Stimulated activated CD4-positive, alpha-beta T cell treated with anti-CD3 and anti-CD28 coated beads, TNF-alpha, amount 100 ng/mL, for 4 hours (primary cell): ENCODE results near the gene CCDC57.
A peak's percentile ranks its signal among the peaks of the same experiment; 100 is the strongest.
"Not testable (repeated sequence)": the region's sequence is repeated elsewhere in the genome, so short reads cannot be mapped to it uniquely, and the experiment has no call there.

Experiments
- DNase-seq, 3 experiments: peaks; one replicate each; pipeline ENCODE4 v3.0.0-alpha.2; 2020; ENCODE audit warnings: low read depth in 3 of 3

Gene CCDC57

GRCh38 chr17:82223517-82223916 is 10.9 kb upstream of the CCDC57 start:
- no peak for DNase-seq

GRCh38 chr17:82222816-82223215 is 10.2 kb upstream of the CCDC57 start:
- no peak for DNase-seq

GRCh38 chr17:82221341-82221902 is 8.8 kb upstream of the CCDC57 start:
- DNase-seq: no peak

- DNase-seq: no peak
Measured at GRCh38 chr17:82219753-82220709, 7.4 kb upstream of the CCDC57 start.

GRCh38 chr17:82219083-82219482 is 6.4 kb upstream of the CCDC57 start:
- no peak for DNase-seq

- DNase-seq: no peak
Measured at GRCh38 chr17:82218349-82219075, 5.9 kb upstream of the CCDC57 start.

GRCh38 chr17:82217530-82218204 is 5.0 kb upstream of the CCDC57 start:
- no peak for DNase-seq

GRCh38 chr17:82217120-82217529 is 4.5 kb upstream of the CCDC57 start:
- DNase-seq: no peak

- DNase-seq: no peak
Measured at GRCh38 chr17:82216301-82217119, 3.9 kb upstream of the CCDC57 start.

- DNase-seq: no peak
Measured at GRCh38 chr17:82215972-82216300, 3.3 kb upstream of the CCDC57 start.

GRCh38 chr17:82215095-82215971 is 2.7 kb upstream of the CCDC57 start:
- no peak for DNase-seq

GRCh38 chr17:82214012-82214628 is 1.5 kb upstream of the CCDC57 start:
- DNase-seq: no peak

- DNase-seq: peak; percentile 57 to 79 (median 77)
Measured at GRCh38 chr17:82213251-82214011, 789 bp upstream of the CCDC57 start.

- DNase-seq: not testable (repeated sequence)
Measured at GRCh38 chr17:82210655-82211054, 2.0 kb downstream of the CCDC57 start.

- peak; percentile 54 to 65 (median 60) for DNase-seq
Measured at GRCh38 chr17:82205720-82206508, 6.7 kb downstream of the CCDC57 start.

GRCh38 chr17:82204831-82205719 is 7.6 kb downstream of the CCDC57 start:
- no peak for DNase-seq

GRCh38 chr17:82203920-82204319 is 8.7 kb downstream of the CCDC57 start:
- no peak for DNase-seq
